Motor neuron (in vitro differentiated cells): ENCODE data around the gene HSD17B3. TPM values are rescaled to one million over a fixed set of nuclear protein-coding genes. Genes with fewer than 3 reads are reported as not detected.
A peak's percentile ranks its signal among the peaks of the same experiment; 100 is the strongest.
"Not testable (repeated sequence)": the region's sequence is repeated elsewhere in the genome, so short reads cannot be mapped to it uniquely, and the experiment has no call there.

Source experiments
- ATAC-seq, 8 experiments: fragments of 200-7000 bp; cut with Tn5 transposase; replicated peaks in 6 of 8; 2 replicates each; pipeline ENCODE4 v1.8.0; 2021; ENCODE audit warnings: mild to moderate bottlenecking in 8 of 8, moderate library complexity in 8 of 8
- H3K27ac ChIP-seq, 2 donors: fragments of 250-450 bp; sonication (Bioruptor Pico); 2 replicates each; pipeline ENCODE4 v1.9.0; 2021; ENCODE audit warnings: antibody characterized with exemption in 2 of 2, mild to moderate bottlenecking in 2 of 2, moderate library complexity in 1 of 2
- H3K4me1 ChIP-seq, 2 donors: fragments of 250-450 bp; sonication (Bioruptor Pico); replicated peaks in 1 of 2; 2 replicates each; pipeline ENCODE4 v1.6.1; 2021; ENCODE audit warnings: antibody characterized with exemption in 2 of 2, mild to moderate bottlenecking in 2 of 2, moderate library complexity in 1 of 2
- H3K4me3 ChIP-seq, 5 donors: fragments of 250-450 bp; sonication (Bioruptor Pico); 2 replicates each; pipeline ENCODE4 v1.9.0; 2021; ENCODE audit warnings: antibody characterized with exemption in 5 of 5, mild to moderate bottlenecking in 5 of 5, moderate library complexity in 4 of 5
- WGBS, 10 experiments: fragments of 450-650 bp; shearing (Covaris generic); methylation state at CpG; one replicate each; pipeline ENCODE4 v1.0.0; 2022; 5-methylcytosine and 5-hydroxymethylcytosine counted together
- in situ Hi-C, 9 experiments: fragments of 400-800 bp; cut with MboI; loops; one replicate each; pipeline ENCODE4 v1.15.0; 2021; ENCODE audit warnings: low sequenced_read_pairs in 9 of 9, low pct_unique_long_range_greater_than_20kb in 2 of 9; ENCODE audit not compliant: unreplicated experiment in 9 of 9
- total RNA-seq, 8 experiments: library from RNA; unstranded; fragments of 300-600 nt; gene quantifications; 2 replicates each; pipeline versions ENCODE4 v1.2.3 to v1.2.4, GENCODE V29; 2022

Gene HSD17B3
- total RNA-seq, 8 experiments from 2014 or later: 0.33 to 3.4 (median 1.2) TPM; not detected in 1

- no peaks in the 10 kb centered on the region for H3K4me1 ChIP-seq
- WGBS, 10 experiments: 0 to 75% (median 50%) methylated on average over 1 of the region's 1 CpG; no CpG with 5 or more reads in 3 of the 10 experiments
- peak in 7 of 8 experiments; percentile 36 to 77 (median 52) for ATAC-seq
- in situ Hi-C loops: loop anchor here in 2 of 9 experiments (25.0 kb wide), 1 partner anchor 334 kb away; the partner anchor contains the start of gene PRXL2C (in 2 of the 2)
- no peak overlapping the region for H3K4me3 ChIP-seq
- no peak overlapping the region for H3K27ac ChIP-seq
Observed at GRCh38 chr9:96327694-96328352, 25.8 kb upstream of the HSD17B3 start.

- no peak overlapping the region for H3K27ac ChIP-seq
- in situ Hi-C loops: loop anchor here in 1 of 9 experiments (25.0 kb wide), 1 partner anchor 1636 kb away; no protein-coding TSS in a partner anchor
- ATAC-seq: no peak
- H3K4me1 ChIP-seq: no peaks in the 10 kb centered on the region
- no peak overlapping the region for H3K4me3 ChIP-seq
Observed at GRCh38 chr9:96323169-96323568, 21.2 kb upstream of the HSD17B3 start.

- ATAC-seq, H3K27ac ChIP-seq, H3K4me3 ChIP-seq, H3K4me1 ChIP-seq: not testable (repeated sequence)
- WGBS, 10 experiments: 33 to 100% (median 96%) methylated on average over 1 to 4 of the region's 5 CpGs; no CpG with 5 or more reads in 3 of the 10 experiments
- in situ Hi-C loops: loop anchor here in 1 of 9 experiments (25.0 kb wide), 1 partner anchor 1635 kb away; no protein-coding TSS in a partner anchor
Observed at GRCh38 chr9:96322736-96323135, 20.8 kb upstream of the HSD17B3 start.

DNA sequence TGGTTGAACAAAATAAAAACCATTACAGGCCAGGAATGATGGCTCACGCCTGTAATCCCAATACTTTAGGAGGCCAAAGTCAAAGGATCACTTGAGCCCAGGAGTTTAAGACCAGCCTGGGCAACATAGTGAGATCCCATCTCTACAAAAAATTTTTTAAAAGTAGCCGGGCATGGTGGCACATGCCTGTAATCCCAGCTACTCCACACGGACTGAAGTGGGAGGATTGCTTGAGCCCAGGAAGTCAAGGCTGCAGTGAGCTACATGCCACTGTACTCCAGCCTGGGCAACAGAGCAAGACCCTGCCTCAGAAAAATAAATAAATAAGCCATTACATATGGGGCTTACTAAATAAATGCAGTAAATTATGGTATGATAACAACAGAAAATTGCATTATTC lies 20.2 kb upstream of the HSD17B3 start:
- H3K27ac ChIP-seq, H3K4me1 ChIP-seq, H3K4me3 ChIP-seq, ATAC-seq: not testable (repeated sequence)
- 60 to 100% (median 86%) methylated on average over 1 to 3 of the region's 3 CpGs; no CpG with 5 or more reads in 2 of the 10 experiments for WGBS, 10 experiments
- in situ Hi-C loops: loop anchor here in 1 of 9 experiments (25.0 kb wide), 1 partner anchor 1635 kb away; no protein-coding TSS in a partner anchor

- WGBS, 10 experiments: 64 to 100% (median 90%) methylated on average over 1 to 6 of the region's 7 CpGs; no CpG with 5 or more reads in 1 of the 10 experiments
- Histone ChIP-seq H3K4me1 (peaks cover 0 to 3% of the 10 kb centered on the region in 2 donors), H3K4me3 (no peak overlapping the region), H3K27ac (no peak overlapping the region)
- in situ Hi-C loops: loop anchor here in 1 of 9 experiments (25.0 kb wide), 1 partner anchor 1634 kb away; no protein-coding TSS in a partner anchor
- ATAC-seq: no peak
Observed at GRCh38 chr9:96321515-96321914, 19.5 kb upstream of the HSD17B3 start.

DNA sequence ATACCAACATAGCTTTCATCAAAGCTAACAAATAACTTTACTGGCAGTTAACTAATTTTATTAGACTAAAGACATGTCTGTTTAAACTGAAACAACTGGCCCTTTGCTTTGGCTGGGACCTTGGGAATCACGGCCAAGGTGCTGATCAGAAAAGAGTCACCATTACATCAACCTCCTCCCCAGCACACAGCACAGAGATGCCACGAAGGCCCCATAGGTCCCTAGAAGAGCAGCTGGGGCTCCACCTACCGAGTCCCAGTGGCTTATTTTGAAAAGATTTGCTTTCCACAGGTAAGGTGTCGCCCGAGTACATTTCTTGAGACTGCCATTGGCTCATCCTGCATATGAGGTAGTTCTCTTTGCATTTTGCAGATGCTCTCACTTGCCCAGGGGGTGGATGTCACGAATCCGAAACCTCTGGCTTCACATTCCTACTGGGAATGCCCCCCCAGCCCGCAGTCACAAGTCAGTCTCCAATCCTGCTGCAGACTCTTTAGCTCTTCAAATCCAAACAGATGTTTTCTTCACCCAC lies 18.8 kb upstream of the HSD17B3 start:
- in situ Hi-C loops: loop anchor here in 1 of 9 experiments (25.0 kb wide), 1 partner anchor 1634 kb away; no protein-coding TSS in a partner anchor
- no peak for ATAC-seq
- WGBS, 10 experiments: 60 to 100% (median 78%) methylated on average over 1 to 7 of the region's 8 CpGs; no CpG with 5 or more reads in 1 of the 10 experiments
- H3K4me1 ChIP-seq: peaks cover 0 to 3% of the 10 kb centered on the region in 2 donors
- H3K4me3 ChIP-seq: no peak overlapping the region
- H3K27ac ChIP-seq: no peak overlapping the region

- Histone ChIP-seq H3K27ac (no peak overlapping the region), H3K4me3 (no peak overlapping the region), H3K4me1 (peaks cover 0 to 3% of the 10 kb centered on the region in 2 donors)
- in situ Hi-C loops: loop anchor here in 1 of 9 experiments (25.0 kb wide), 1 partner anchor 1632 kb away; no protein-coding TSS in a partner anchor
- ATAC-seq: no peak
- WGBS, 10 experiments: 50 to 97% (median 73%) methylated on average over 2 to 5 of the region's 6 CpGs; no CpG with 5 or more reads in 1 of the 10 experiments
Observed at GRCh38 chr9:96318921-96319565, 17.1 kb upstream of the HSD17B3 start.

GRCh38 chr9:96317335-96317980 lies 15.5 kb upstream of the HSD17B3 start:
- peaks cover 0 to 3% of the 10 kb centered on the region in 2 donors for H3K4me1 ChIP-seq
- 0 to 61% (median 32%) methylated on average over 1 to 9 of the region's 9 CpGs for whole genome bisulfite sequencing, 10 experiments
- H3K4me3 ChIP-seq: no peak overlapping the region
- no peak overlapping the region for H3K27ac ChIP-seq
- in situ Hi-C loops: loop anchor here in 1 of 9 experiments (25.0 kb wide), 1 partner anchor 1630 kb away; no protein-coding TSS in a partner anchor
- ATAC-seq: peak; percentile 43 to 82 (median 62)

GRCh38 chr9:96309850-96310249 lies 7.9 kb upstream of the HSD17B3 start:
- H3K4me3 ChIP-seq: no peak overlapping the region
- WGBS, 10 experiments: 7 to 96% (median 88%) methylated on average over 2 to 7 of the region's 7 CpGs
- ATAC-seq: peak in 1 of 8 experiments; percentile 96
- in situ Hi-C loops: loop anchor here in 2 of 9 experiments (5.0 to 25.0 kb wide), 2 partner anchors 73 to 1623 kb away; no protein-coding TSS in a partner anchor
- H3K4me1 ChIP-seq: no peaks in the 10 kb centered on the region
- no peak overlapping the region for H3K27ac ChIP-seq

GRCh38 chr9:96306958-96307357 lies 5.0 kb upstream of the HSD17B3 start:
- not testable (repeated sequence) for ATAC-seq, H3K4me3 ChIP-seq, H3K4me1 ChIP-seq, H3K27ac ChIP-seq
- 80 to 100% (median 91%) methylated on average over 1 to 5 of the region's 6 CpGs; no CpG with 5 or more reads in 6 of the 10 experiments for WGBS, 10 experiments
- in situ Hi-C loops: loop anchor here in 1 of 9 experiments (25.0 kb wide), 1 partner anchor 1620 kb away; no protein-coding TSS in a partner anchor

DNA sequence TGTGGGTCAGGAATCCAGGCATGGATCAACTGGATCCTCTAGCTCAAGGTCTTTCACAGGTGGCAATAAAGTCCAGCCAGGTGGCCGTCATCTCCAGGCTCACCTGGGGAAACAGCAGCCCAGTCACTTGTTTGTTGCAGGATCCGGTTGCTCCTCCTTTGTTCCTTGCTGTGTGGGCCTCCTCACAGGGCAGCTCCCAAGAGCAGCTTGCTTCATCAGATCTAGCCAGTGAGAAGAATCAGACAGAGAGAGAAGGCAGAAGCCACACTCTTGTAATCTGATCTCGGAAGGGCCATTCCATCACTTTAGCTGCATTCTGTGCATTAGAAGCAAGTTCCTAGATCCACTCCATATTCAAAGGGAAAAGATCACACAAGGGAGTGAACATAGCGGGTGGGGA lies 3.2 kb upstream of the HSD17B3 start:
- ATAC-seq: peak in 3 of 8 experiments; percentile 22 to 59 (median 41)
- Histone ChIP-seq H3K4me3 (no peak overlapping the region), H3K27ac (no peak overlapping the region), H3K4me1 (no peaks in the 10 kb centered on the region)
- WGBS, 10 experiments: 14 to 100% (median 36%) methylated on average over 1 to 3 of the region's 4 CpGs; no CpG with 5 or more reads in 3 of the 10 experiments
- in situ Hi-C loops: loop anchor here in 1 of 9 experiments (25.0 kb wide), 1 partner anchor 1618 kb away; no protein-coding TSS in a partner anchor

- Histone ChIP-seq H3K4me1 (no peaks in the 10 kb centered on the region), H3K4me3 (no peak overlapping the region), H3K27ac (no peak overlapping the region)
- in situ Hi-C loops: loop anchor here in 1 of 9 experiments (25.0 kb wide), 1 partner anchor 1617 kb away; no protein-coding TSS in a partner anchor
- no peak for ATAC-seq
Observed at GRCh38 chr9:96304230-96304629, 2.3 kb upstream of the HSD17B3 start.
